Type B pancreatic cell (in vitro differentiated cells): ENCODE data around the gene REPS2. TPM values are rescaled to one million over a fixed set of nuclear protein-coding genes. Genes with fewer than 3 reads are reported as not detected.
"Not testable (repeated sequence)": the region's sequence is repeated elsewhere in the genome, so short reads cannot be mapped to it uniquely, and the experiment has no call there.

Experiments
- DNase-seq: peaks from one replicate; pipeline ENCODE4 v3.0.0; 2021; ENCODE audit warnings: mixed read lengths; ENCODE audit not compliant: unreplicated experiment; ENCODE audit errors: extremely low spot score
- H3K27ac Mint-ChIP-seq: 2 replicates; pipeline ENCODE4 v1.8.0; 2021; ENCODE audit warnings: mild to moderate bottlenecking, mixed read lengths
- H3K27me3 Mint-ChIP-seq: 2 replicates; pipeline ENCODE4 v1.8.0; 2021; ENCODE audit warnings: mixed read lengths
- H3K36me3 Mint-ChIP-seq: 2 replicates; pipeline ENCODE4 v1.8.0; 2021; ENCODE audit warnings: mixed read lengths
- H3K4me1 Mint-ChIP-seq: one replicate; pipeline ENCODE4 v1.8.0; 2021; ENCODE audit warnings: mixed read lengths; ENCODE audit not compliant: unreplicated experiment
- H3K4me3 Mint-ChIP-seq: 2 replicates; pipeline ENCODE4 v1.8.0; 2021; ENCODE audit warnings: mild to moderate bottlenecking, mixed read lengths
- H3K9me3 Mint-ChIP-seq: 2 replicates; pipeline ENCODE4 v1.8.0; 2021; ENCODE audit warnings: mixed read lengths
- CTCF ChIP-seq: fragments of 200-600 bp; sonication (generic); conservative IDR thresholded peaks from 2 replicates; pipeline ENCODE4 v1.5.0; 2021; ENCODE audit warnings: antibody characterized with exemption, mild to moderate bottlenecking
- total RNA-seq: library from RNA; stranded (reverse); gene quantifications from 2 replicates; pipeline ENCODE4 v1.2.1, GENCODE V29; 2021; ENCODE audit warnings: low replicate concordance

REPS2 gene
- total RNA-seq, 1 donor from 2014 or later, result 1.6 TPM

- Mint-ChIP-seq H3K36me3 (no peaks in the 10 kb centered on the region), H3K9me3 (no peaks in the 10 kb centered on the region), H3K4me3 (no peak overlapping the region), H3K4me1 (no peaks in the 10 kb centered on the region), H3K27me3 (no peaks in the 10 kb centered on the region), H3K27ac (no peak overlapping the region)
- TF ChIP-seq CTCF, result no peak
- DNase-seq, result no peak
These were observed 16.8 kb downstream of the REPS2 start for GRCh38 chrX:16963216-16963615.

GRCh38 chrX:16964976-16965375 lies 18.5 kb downstream of the REPS2 start:
- H3K27me3 Mint-ChIP-seq, H3K36me3 Mint-ChIP-seq, H3K4me3 Mint-ChIP-seq, DNase-seq, H3K27ac Mint-ChIP-seq, H3K9me3 Mint-ChIP-seq, H3K4me1 Mint-ChIP-seq: not testable (repeated sequence)

- Mint-ChIP-seq H3K36me3 (no peaks in the 10 kb centered on the region), H3K27ac (no peak overlapping the region), H3K9me3 (no peaks in the 10 kb centered on the region), H3K27me3 (peaks cover 7% of the 10 kb centered on the region), H3K4me1 (no peaks in the 10 kb centered on the region), H3K4me3 (no peak overlapping the region)
- DNase-seq, result no peak
- TF ChIP-seq CTCF, result no peak
These were observed 20.4 kb downstream of the REPS2 start for GRCh38 chrX:16966752-16967448.

GRCh38 chrX:16968753-16969152 lies 22.3 kb downstream of the REPS2 start:
- not testable (repeated sequence) for H3K4me1 Mint-ChIP-seq, H3K9me3 Mint-ChIP-seq, H3K4me3 Mint-ChIP-seq, H3K27ac Mint-ChIP-seq, DNase-seq, H3K36me3 Mint-ChIP-seq
- peaks cover 19% of the 10 kb centered on the region for H3K27me3 Mint-ChIP-seq

GRCh38 chrX:16970977-16971376 lies 24.5 kb downstream of the REPS2 start:
- peaks cover 19% of the 10 kb centered on the region for H3K27me3 Mint-ChIP-seq
- H3K4me1 Mint-ChIP-seq, result no peaks in the 10 kb centered on the region
- H3K36me3 Mint-ChIP-seq, result no peaks in the 10 kb centered on the region
- DNase-seq, result no peak
- TF ChIP-seq CTCF, result no peak
- no peaks in the 10 kb centered on the region for H3K9me3 Mint-ChIP-seq
- H3K27ac Mint-ChIP-seq, result no peak overlapping the region
- H3K4me3 Mint-ChIP-seq, result no peak overlapping the region

- Mint-ChIP-seq H3K4me1 (no peaks in the 10 kb centered on the region), H3K27me3 (peaks cover 19% of the 10 kb centered on the region), H3K36me3 (no peaks in the 10 kb centered on the region), H3K4me3 (no peak overlapping the region), H3K9me3 (no peaks in the 10 kb centered on the region), H3K27ac (no peak overlapping the region)
- DNase-seq, result no peak
- no peak for TF ChIP-seq CTCF
These were observed 25.2 kb downstream of the REPS2 start for GRCh38 chrX:16971694-16972093.

GRCh38 chrX:16975233-16975632 lies 28.8 kb downstream of the REPS2 start:
- no peak overlapping the region for H3K4me3 Mint-ChIP-seq
- no peaks in the 10 kb centered on the region for H3K36me3 Mint-ChIP-seq
- H3K27ac Mint-ChIP-seq, result no peak overlapping the region
- peaks cover 4% of the 10 kb centered on the region for H3K4me1 Mint-ChIP-seq
- no peak for TF ChIP-seq CTCF
- DNase-seq, result no peak
- no peaks in the 10 kb centered on the region for H3K9me3 Mint-ChIP-seq
- peaks cover 19% of the 10 kb centered on the region for H3K27me3 Mint-ChIP-seq
